ENCODE data around the gene UTF1.

GRCh38 chr10:133214468-133215410 lies 15.3 kb upstream of the UTF1 start:
- TF ChIP-seq, protein P1, sequence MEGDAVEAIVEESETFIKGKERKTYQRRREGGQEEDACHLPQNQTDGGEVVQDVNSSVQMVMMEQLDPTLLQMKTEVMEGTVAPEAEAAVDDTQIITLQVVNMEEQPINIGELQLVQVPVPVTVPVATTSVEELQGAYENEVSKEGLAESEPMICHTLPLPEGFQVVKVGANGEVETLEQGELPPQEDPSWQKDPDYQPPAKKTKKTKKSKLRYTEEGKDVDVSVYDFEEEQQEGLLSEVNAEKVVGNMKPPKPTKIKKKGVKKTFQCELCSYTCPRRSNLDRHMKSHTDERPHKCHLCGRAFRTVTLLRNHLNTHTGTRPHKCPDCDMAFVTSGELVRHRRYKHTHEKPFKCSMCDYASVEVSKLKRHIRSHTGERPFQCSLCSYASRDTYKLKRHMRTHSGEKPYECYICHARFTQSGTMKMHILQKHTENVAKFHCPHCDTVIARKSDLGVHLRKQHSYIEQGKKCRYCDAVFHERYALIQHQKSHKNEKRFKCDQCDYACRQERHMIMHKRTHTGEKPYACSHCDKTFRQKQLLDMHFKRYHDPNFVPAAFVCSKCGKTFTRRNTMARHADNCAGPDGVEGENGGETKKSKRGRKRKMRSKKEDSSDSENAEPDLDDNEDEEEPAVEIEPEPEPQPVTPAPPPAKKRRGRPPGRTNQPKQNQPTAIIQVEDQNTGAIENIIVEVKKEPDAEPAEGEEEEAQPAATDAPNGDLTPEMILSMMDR (IDR thresholded peaks at IDR 0.05) = no peak
- no peak for TF ChIP-seq POLR2A (IDR thresholded peaks at IDR 0.05)
